ENCODE results near the gene CCDC14.
"Not testable (repeated sequence)": the region's sequence is repeated elsewhere in the genome, so short reads cannot be mapped to it uniquely, and the experiment has no call there.

The CCDC14 gene

GRCh38 chr3:123966799-123967198 lies 5.8 kb upstream of the CCDC14 start:
- not testable (repeated sequence) for DNase-seq

- DNase-seq: not testable (repeated sequence)
Observed at GRCh38 chr3:123964793-123965192, 3.8 kb upstream of the CCDC14 start.

- DNase-seq: no peak
Observed at GRCh38 chr3:123961508-123961856, 453 bp upstream of the CCDC14 start.

GRCh38 chr3:123953735-123954134 lies 7.3 kb downstream of the CCDC14 start:
- DNase-seq: no peak

GRCh38 chr3:123952844-123953520 lies 8.0 kb downstream of the CCDC14 start:
- no peak for DNase-seq

- DNase-seq: no peak
Observed at GRCh38 chr3:123951522-123952447, 9.2 kb downstream of the CCDC14 start.

- DNase-seq: peak; percentile 1
Observed at GRCh38 chr3:123949641-123950040, 11.4 kb downstream of the CCDC14 start.

- no peak for DNase-seq
Observed at GRCh38 chr3:123948449-123948848, 12.6 kb downstream of the CCDC14 start.

GRCh38 chr3:123947482-123947881 lies 13.5 kb downstream of the CCDC14 start:
- no peak for DNase-seq

- no peak for DNase-seq
Observed at GRCh38 chr3:123941542-123941941, 19.5 kb downstream of the CCDC14 start.

- no peak for DNase-seq
Observed at GRCh38 chr3:123941121-123941520, 19.9 kb downstream of the CCDC14 start.

GRCh38 chr3:123939706-123940105 lies 21.3 kb downstream of the CCDC14 start:
- DNase-seq: no peak

GRCh38 chr3:123936400-123936799 lies 24.6 kb downstream of the CCDC14 start:
- no peak for DNase-seq

- no peak for DNase-seq
Observed at GRCh38 chr3:123935830-123936229, 25.2 kb downstream of the CCDC14 start.

- no peak for DNase-seq
Observed at GRCh38 chr3:123934250-123934649, 26.8 kb downstream of the CCDC14 start.

GRCh38 chr3:123930445-123930844 lies 30.6 kb downstream of the CCDC14 start:
- DNase-seq: no peak

- no peak for DNase-seq
Observed at GRCh38 chr3:123929325-123929724, 31.7 kb downstream of the CCDC14 start.

GRCh38 chr3:123926396-123926795 lies 34.6 kb downstream of the CCDC14 start:
- no peak for DNase-seq

GRCh38 chr3:123920868-123921267 lies 40.2 kb downstream of the CCDC14 start:
- DNase-seq: no peak

- DNase-seq: no peak
Observed at GRCh38 chr3:123920383-123920782, 40.6 kb downstream of the CCDC14 start.

- DNase-seq: no peak
Observed at GRCh38 chr3:123919353-123919752, 41.7 kb downstream of the CCDC14 start.

GRCh38 chr3:123914829-123915228 lies 46.2 kb downstream of the CCDC14 start:
- DNase-seq: no peak

GRCh38 chr3:123909785-123910184 lies 51.2 kb downstream of the CCDC14 start:
- no peak for DNase-seq

GRCh38 chr3:123907720-123908119 lies 53.3 kb downstream of the CCDC14 start:
- DNase-seq: no peak
